Thyroid gland (tissue), 4 donors: Measurements from ENCODE around the gene RPS28. TPM values are rescaled to one million over a fixed set of nuclear protein-coding genes. Genes with fewer than 3 reads are reported as not detected.

Experiments
- DNase-seq, 2 donors: peaks; one replicate each; pipeline ENCODE4 v3.0.0-alpha.2; 2019
- H3K27ac ChIP-seq, 3 donors: fragments of 200-600 bp; sonication (generic); 1 replicate in 2 of 3; 2 replicates in 1 of 3; pipeline ENCODE4 v1.5.1; 2016 to 2019; ENCODE audit warnings: mild to moderate bottlenecking in 1 of 3, moderate library complexity in 1 of 3
- H3K27me3 ChIP-seq: fragments of 200-600 bp; sonication (generic); one replicate; pipeline ENCODE4 v1.5.1; 2019
- H3K36me3 ChIP-seq, 2 donors: fragments of 200-600 bp; sonication (generic); one replicate each; pipeline ENCODE4 v1.5.1; 2016 to 2019
- H3K4me1 ChIP-seq, 2 donors: fragments of 200-600 bp; sonication (generic); one replicate each; pipeline ENCODE4 v1.5.1; 2017 to 2019
- H3K4me3 ChIP-seq, 3 donors: fragments of 200-600 bp; sonication (generic); replicated peaks in 1 of 3; 1 replicate in 2 of 3; 2 replicates in 1 of 3; pipeline ENCODE4 v1.5.1; 2016; ENCODE audit warnings: mild to moderate bottlenecking in 1 of 3
- H3K9me3 ChIP-seq: fragments of 200-600 bp; sonication (generic); one replicate; pipeline ENCODE4 v1.5.1; 2017
- CTCF ChIP-seq, 6 experiments: fragments of 200-600 bp in 3 of 6; fragments of 450-650 bp in 3 of 6; sonication (generic) in 3 of 6; IDR thresholded peaks; one replicate each; pipeline ENCODE4 v1.5.1; 2016 to 2019; ENCODE audit warnings: antibody characterized with exemption in 6 of 6, mild to moderate bottlenecking in 2 of 6, inconsistent platforms in 1 of 6, moderate library complexity in 1 of 6
- POLR2A ChIP-seq, 2 donors: fragments of 450-650 bp; IDR thresholded peaks; one replicate each; pipeline ENCODE4 v1.6.1; 2017; ENCODE audit warnings: antibody characterized with exemption in 2 of 2, mild to moderate bottlenecking in 2 of 2, moderate library complexity in 1 of 2
- WGBS, 2 donors: methylation state at CpG; one replicate each; pipeline ENCODE4 v1.1.5; 2017; 5-methylcytosine and 5-hydroxymethylcytosine counted together
- intact Hi-C: fragments of 100-400 bp; cut with DNase I; formaldehyde crosslinking; loops from one replicate; pipeline ENCODE4 v1.15.1; 2023
- total RNA-seq, 4 donors: library from RNA; depleted of rRNA; stranded (reverse); fragments of >200 nt; gene quantifications; one replicate each; pipeline ENCODE4 v1.2.3, GENCODE V29; 2016

RPS28 gene
- total RNA-seq, 4 donors from 2014 or later = 262 to 525 (median 420) TPM

GRCh38 chr19:8324186-8325050, 3.1 kb downstream of the RPS28 start:
- whole genome bisulfite sequencing, 2 donors = 69 to 70% methylated on average over 13 to 17 of the region's 17 CpGs
- no peak for TF ChIP-seq POLR2A (IDR thresholded peaks at IDR 0.05)
- no peak for TF ChIP-seq CTCF (IDR thresholded peaks at IDR 0.05)
- peak overlapping the region in 2 of 3 donors; percentile 4 to 65 for H3K27ac ChIP-seq

GRCh38 chr19:8325454-8325853, 4.2 kb downstream of the RPS28 start:
- H3K4me1 ChIP-seq = peaks cover 18 to 37% of the 10 kb centered on the region in 2 donors
- TF ChIP-seq POLR2A (IDR thresholded peaks at IDR 0.05) (no peak), CTCF (IDR thresholded peaks at IDR 0.05) (no peak)
- H3K27me3 ChIP-seq = no peaks in the 10 kb centered on the region
- DNase-seq = no peak
- H3K4me3 ChIP-seq = no peak overlapping the region
- no peak overlapping the region for H3K27ac ChIP-seq
- no peaks in the 10 kb centered on the region for H3K9me3 ChIP-seq
- intact Hi-C loops = no loop called here
- 89 to 95% methylated on average over 3 of the region's 3 CpGs for WGBS, 2 donors
- no peaks in the 10 kb centered on the region for H3K36me3 ChIP-seq

More at GRCh38 chr19:8324186-8325050, 3.1 kb downstream of the RPS28 start:
- intact Hi-C loops = no loop called here
- H3K4me3 ChIP-seq = no peak overlapping the region
- peak; percentile 87 to 88 for DNase-seq
- H3K27me3 ChIP-seq = no peaks in the 10 kb centered on the region
- H3K4me1 ChIP-seq = peaks cover 27 to 45% of the 10 kb centered on the region in 2 donors
- no peaks in the 10 kb centered on the region for H3K9me3 ChIP-seq
- H3K36me3 ChIP-seq = no peaks in the 10 kb centered on the region

- H3K27ac ChIP-seq = no peak overlapping the region
- DNase-seq = no peak
- no peak overlapping the region for H3K4me3 ChIP-seq
- no peaks in the 10 kb centered on the region for H3K9me3 ChIP-seq
- WGBS, 2 donors = 83 to 88% methylated on average over 3 of the region's 3 CpGs
- TF ChIP-seq POLR2A (IDR thresholded peaks at IDR 0.05) (no peak), CTCF (IDR thresholded peaks at IDR 0.05) (no peak)
- H3K4me1 ChIP-seq = peaks cover 2 to 25% of the 10 kb centered on the region in 2 donors
- no peaks in the 10 kb centered on the region for H3K36me3 ChIP-seq
- H3K27me3 ChIP-seq = no peaks in the 10 kb centered on the region
- intact Hi-C loops = loop anchor here (10.0 kb wide), 1 partner anchor 255 kb away; no protein-coding TSS in a partner anchor
Measured at GRCh38 chr19:8329996-8330395, 8.7 kb downstream of the RPS28 start.

- TF ChIP-seq CTCF (IDR thresholded peaks at IDR 0.05) (no peak), POLR2A (IDR thresholded peaks at IDR 0.05) (no peak)
- no peak overlapping the region for H3K4me3 ChIP-seq
- DNase-seq = no peak
- 68 to 87% methylated on average over 7 to 8 of the region's 8 CpGs for WGBS, 2 donors
- peaks cover 0 to 20% of the 10 kb centered on the region in 2 donors for H3K4me1 ChIP-seq
- H3K9me3 ChIP-seq = no peaks in the 10 kb centered on the region
- no peak overlapping the region for H3K27ac ChIP-seq
- H3K27me3 ChIP-seq = no peaks in the 10 kb centered on the region
- intact Hi-C loops = loop anchor here (10.0 kb wide), 1 partner anchor 253 kb away; no protein-coding TSS in a partner anchor
- no peaks in the 10 kb centered on the region for H3K36me3 ChIP-seq
Measured at GRCh38 chr19:8331263-8331845, 10.1 kb downstream of the RPS28 start.
